ENCODE measurements around the gene IL4I1. TPM values are rescaled to one million over a fixed set of nuclear protein-coding genes. Genes with fewer than 3 reads are reported as not detected.
A peak's percentile ranks its signal among the peaks of the same experiment; 100 is the strongest.

IL4I1 gene
- total RNA-seq, 1 experiment from 2014 or later = 1.3 TPM

GRCh38 chr19:49876422-49877019 lies 20.2 kb downstream of the IL4I1 start:
- Histone ChIP-seq H3K4me1 (ENCODE audit: insufficient read depth, low read length, poor library complexity, severe bottlenecking) (peaks cover 17% of the 10 kb centered on the region), H3K36me3 (ENCODE audit: insufficient read depth, low read length, poor library complexity, severe bottlenecking) (peaks cover 20% of the 10 kb centered on the region), H3K4me3 (ENCODE audit: low read depth, low read length, poor library complexity, severe bottlenecking) (peak overlapping the region; percentile 95), H3K27me3 (replicated peaks; ENCODE audit: insufficient read depth, low read depth, low read length, poor library complexity) (no peaks in the 10 kb centered on the region), H3K9me3 (ENCODE audit: low read depth, low read length, poor library complexity, severe bottlenecking) (no peaks in the 10 kb centered on the region), H3K27ac (ENCODE audit: low read depth, low read length, poor library complexity, severe bottlenecking) (peak overlapping the region; percentile 99)
- BruUV-seq (replicated peaks) = no TSS peak
- TF ChIP-seq EZH2 (IDR thresholded peaks at IDR 0.05; ENCODE audit: borderline replicate concordance, low read depth, low read length, poor library complexity, severe bottlenecking) = no peak
- TF ChIP-seq, protein P1, sequence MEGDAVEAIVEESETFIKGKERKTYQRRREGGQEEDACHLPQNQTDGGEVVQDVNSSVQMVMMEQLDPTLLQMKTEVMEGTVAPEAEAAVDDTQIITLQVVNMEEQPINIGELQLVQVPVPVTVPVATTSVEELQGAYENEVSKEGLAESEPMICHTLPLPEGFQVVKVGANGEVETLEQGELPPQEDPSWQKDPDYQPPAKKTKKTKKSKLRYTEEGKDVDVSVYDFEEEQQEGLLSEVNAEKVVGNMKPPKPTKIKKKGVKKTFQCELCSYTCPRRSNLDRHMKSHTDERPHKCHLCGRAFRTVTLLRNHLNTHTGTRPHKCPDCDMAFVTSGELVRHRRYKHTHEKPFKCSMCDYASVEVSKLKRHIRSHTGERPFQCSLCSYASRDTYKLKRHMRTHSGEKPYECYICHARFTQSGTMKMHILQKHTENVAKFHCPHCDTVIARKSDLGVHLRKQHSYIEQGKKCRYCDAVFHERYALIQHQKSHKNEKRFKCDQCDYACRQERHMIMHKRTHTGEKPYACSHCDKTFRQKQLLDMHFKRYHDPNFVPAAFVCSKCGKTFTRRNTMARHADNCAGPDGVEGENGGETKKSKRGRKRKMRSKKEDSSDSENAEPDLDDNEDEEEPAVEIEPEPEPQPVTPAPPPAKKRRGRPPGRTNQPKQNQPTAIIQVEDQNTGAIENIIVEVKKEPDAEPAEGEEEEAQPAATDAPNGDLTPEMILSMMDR (conservative IDR thresholded peaks at IDR 0.05; ENCODE audit: low read depth, low read length) = no peak
- ChIA-PET CTCF (interaction anchor here (0.6 kb wide), 1 partner anchor 11 kb away, joined by 10 read pairs; no protein-coding TSS in a partner anchor), POLR2A (ENCODE audit: low non-redundant PET) (interaction anchor here (0.5 to 1.0 kb wide), 5 partner anchors 11 to 883 kb away, joined by 3 to 8 read pairs (median 5); partner anchors contain the start of genes GYS1 and RUVBL2)
- intact Hi-C loops (cut with micrococcal nuclease; ENCODE audit: unreplicated experiment) = loop anchor here (10.0 kb wide), 1 partner anchor 382 kb away; the partner anchor contains the start of gene RPS11
- peak; percentile 99 for DNase-seq (ENCODE audit: low spot score)

- POLR2A ChIA-PET (ENCODE audit: low non-redundant PET) = interaction anchor here (0.5 to 1.0 kb wide), 4 partner anchors 11 to 883 kb away, joined by 3 to 8 read pairs (median 5); partner anchors contain the start of genes GYS1 and RUVBL2
- H3K36me3 ChIP-seq (ENCODE audit: insufficient read depth, low read length, poor library complexity, severe bottlenecking) = peaks cover 20% of the 10 kb centered on the region
- peak; percentile 61 for DNase-seq (ENCODE audit: low spot score)
- intact Hi-C loops (cut with micrococcal nuclease; ENCODE audit: unreplicated experiment) = loop anchor here (10.0 kb wide), 1 partner anchor 381 kb away; the partner anchor contains the start of gene RPS11
- no peaks in the 10 kb centered on the region for H3K9me3 ChIP-seq (ENCODE audit: low read depth, low read length, poor library complexity, severe bottlenecking)
- CTCF ChIA-PET = interaction anchor here (0.6 kb wide), 1 partner anchor 11 kb away, joined by 10 read pairs; no protein-coding TSS in a partner anchor
- TSS peak; percentile 61 for BruUV-seq (replicated peaks)
- H3K27me3 ChIP-seq (replicated peaks; ENCODE audit: insufficient read depth, low read depth, low read length, poor library complexity) = no peaks in the 10 kb centered on the region
- H3K4me3 ChIP-seq (ENCODE audit: low read depth, low read length, poor library complexity, severe bottlenecking) = peak overlapping the region; percentile 95
- TF ChIP-seq EZH2 (IDR thresholded peaks at IDR 0.05; ENCODE audit: borderline replicate concordance, low read depth, low read length, poor library complexity, severe bottlenecking) = no peak
- TF ChIP-seq, protein P1 (conservative IDR thresholded peaks at IDR 0.05; ENCODE audit: low read depth, low read length) = no peak
- peaks cover 17% of the 10 kb centered on the region for H3K4me1 ChIP-seq (ENCODE audit: insufficient read depth, low read length, poor library complexity, severe bottlenecking)
- peak overlapping the region; percentile 99 for H3K27ac ChIP-seq (ENCODE audit: low read depth, low read length, poor library complexity, severe bottlenecking)
Observed at GRCh38 chr19:49875857-49876421, 20.7 kb downstream of the IL4I1 start.

DNA sequence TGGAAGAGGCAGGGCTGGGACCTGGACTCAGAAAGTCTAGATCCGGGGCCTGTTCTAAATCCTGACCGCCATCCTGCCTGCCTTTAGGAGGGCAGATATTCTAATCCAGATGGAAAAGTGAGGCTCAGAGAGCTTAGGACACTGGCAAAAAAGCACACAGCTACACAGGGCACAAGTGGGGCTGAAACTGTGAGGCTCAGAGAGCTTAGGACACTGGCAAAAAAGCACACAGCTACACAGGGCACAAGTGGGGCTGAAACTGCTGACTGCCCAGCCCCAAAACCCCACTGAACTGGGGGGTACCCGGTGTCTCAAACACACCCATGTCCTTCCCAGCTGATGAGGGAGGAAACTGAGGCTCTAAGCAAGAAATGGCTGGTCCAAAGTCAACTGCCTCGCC lies 21.5 kb downstream of the IL4I1 start:
- no TSS peak for BruUV-seq (replicated peaks)
- Histone ChIP-seq H3K36me3 (ENCODE audit: insufficient read depth, low read length, poor library complexity, severe bottlenecking) (peaks cover 13% of the 10 kb centered on the region), H3K27ac (ENCODE audit: low read depth, low read length, poor library complexity, severe bottlenecking) (peak overlapping the region; percentile 99), H3K4me1 (ENCODE audit: insufficient read depth, low read length, poor library complexity, severe bottlenecking) (peaks cover 23% of the 10 kb centered on the region), H3K4me3 (ENCODE audit: low read depth, low read length, poor library complexity, severe bottlenecking) (peak overlapping the region; percentile 95), H3K9me3 (ENCODE audit: low read depth, low read length, poor library complexity, severe bottlenecking) (no peaks in the 10 kb centered on the region), H3K27me3 (replicated peaks; ENCODE audit: insufficient read depth, low read depth, low read length, poor library complexity) (no peaks in the 10 kb centered on the region)
- ChIA-PET CTCF (no interaction called here), POLR2A (ENCODE audit: low non-redundant PET) (interaction anchor here (1.0 kb wide), 1 partner anchor 10 kb away, joined by 3 read pairs; no protein-coding TSS in a partner anchor)
- no peak for TF ChIP-seq EZH2 (IDR thresholded peaks at IDR 0.05; ENCODE audit: borderline replicate concordance, low read depth, low read length, poor library complexity, severe bottlenecking)
- TF ChIP-seq, protein P1 (conservative IDR thresholded peaks at IDR 0.05; ENCODE audit: low read depth, low read length) = no peak
- intact Hi-C loops (cut with micrococcal nuclease; ENCODE audit: unreplicated experiment) = loop anchor here (10.0 kb wide), 1 partner anchor 380 kb away; the partner anchor contains the start of gene RPS11
- DNase-seq (ENCODE audit: low spot score) = no peak

Measured in A673 (cell line).